H1 (cell line): ENCODE measurements around the gene UQCR10.

Experiments used
- CREB1 ChIP-seq: IDR thresholded peaks from 2 replicates; pipeline ENCODE4 v1.6.1; 2012; ENCODE audit warnings: inconsistent platforms
- HDAC6 ChIP-seq: IDR thresholded peaks from one replicate; pipeline ENCODE4 v1.7.1; 2012; ENCODE audit warnings: low read depth, mild to moderate bottlenecking, inconsistent platforms, low read length, moderate library complexity
- JUN ChIP-seq: IDR thresholded peaks from 2 replicates; pipeline ENCODE4 v1.6.1; 2011; ENCODE audit warnings: low read depth, mild to moderate bottlenecking, improper control_type of control experiment, low read length
- POU5F1 ChIP-seq: IDR thresholded peaks from 2 replicates; pipeline ENCODE4 v1.6.1; 2011; ENCODE audit warnings: low read depth, mild to moderate bottlenecking, low read length, moderate library complexity
- RAD21 ChIP-seq, 2 experiments: IDR thresholded peaks in 1 of 2; conservative IDR thresholded peaks in 1 of 2; 2 replicates each; pipeline ENCODE4 v1.6.1; 2011; ENCODE audit warnings: low read depth in 2 of 2, low read length in 2 of 2, improper control_type of control experiment in 1 of 2, inconsistent platforms in 1 of 2, mild to moderate bottlenecking in 1 of 2, moderate library complexity in 1 of 2
- RFX5 ChIP-seq: IDR thresholded peaks from 2 replicates; pipeline ENCODE4 v1.6.1; 2011; ENCODE audit warnings: low read depth, low read length, improper control_type of control experiment, borderline replicate concordance
- YY1 ChIP-seq: IDR thresholded peaks from 2 replicates; pipeline ENCODE4 v1.6.1; 2011; ENCODE audit warnings: low read depth, mild to moderate bottlenecking, low read length
- TF ChIP-seq, protein P1 (sequence below), 3 experiments: IDR thresholded peaks; 1 replicate in 2 of 3; 2 replicates in 1 of 3; pipeline versions ENCODE4 v1.5.1 to v1.6.1; 2011; ENCODE audit warnings: low read length in 3 of 3, mild to moderate bottlenecking in 3 of 3, inconsistent platforms in 2 of 3, low read depth in 1 of 3, moderate library complexity in 1 of 3; ENCODE audit not compliant: insufficient read depth in 1 of 3; ENCODE audit errors: control extremely low read depth in 1 of 3

- TF ChIP-seq RFX5 (no peak), YY1 (no peak), HDAC6 (no peak), RAD21 (IDR thresholded peaks at IDR 0.05 in 1 of 2, conservative IDR thresholded peaks at IDR 0.05 in 1 of 2; ENCODE audit: low read depth in 2 of 2, low read length in 2 of 2) (no peak), JUN (no peak), POU5F1 (no peak), CREB1 (no peak)
- TF ChIP-seq, protein P1, sequence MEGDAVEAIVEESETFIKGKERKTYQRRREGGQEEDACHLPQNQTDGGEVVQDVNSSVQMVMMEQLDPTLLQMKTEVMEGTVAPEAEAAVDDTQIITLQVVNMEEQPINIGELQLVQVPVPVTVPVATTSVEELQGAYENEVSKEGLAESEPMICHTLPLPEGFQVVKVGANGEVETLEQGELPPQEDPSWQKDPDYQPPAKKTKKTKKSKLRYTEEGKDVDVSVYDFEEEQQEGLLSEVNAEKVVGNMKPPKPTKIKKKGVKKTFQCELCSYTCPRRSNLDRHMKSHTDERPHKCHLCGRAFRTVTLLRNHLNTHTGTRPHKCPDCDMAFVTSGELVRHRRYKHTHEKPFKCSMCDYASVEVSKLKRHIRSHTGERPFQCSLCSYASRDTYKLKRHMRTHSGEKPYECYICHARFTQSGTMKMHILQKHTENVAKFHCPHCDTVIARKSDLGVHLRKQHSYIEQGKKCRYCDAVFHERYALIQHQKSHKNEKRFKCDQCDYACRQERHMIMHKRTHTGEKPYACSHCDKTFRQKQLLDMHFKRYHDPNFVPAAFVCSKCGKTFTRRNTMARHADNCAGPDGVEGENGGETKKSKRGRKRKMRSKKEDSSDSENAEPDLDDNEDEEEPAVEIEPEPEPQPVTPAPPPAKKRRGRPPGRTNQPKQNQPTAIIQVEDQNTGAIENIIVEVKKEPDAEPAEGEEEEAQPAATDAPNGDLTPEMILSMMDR (IDR thresholded peaks at IDR 0.05; ENCODE audit: control extremely low read depth in 1 of 3, insufficient read depth in 1 of 3, low read depth in 1 of 3, low read length in 3 of 3): no peak
These were observed 26.2 kb downstream of the UQCR10 start for GRCh38 chr22:29793396-29793795.
